GM19193 (cell line): ENCODE data around the gene FPGS.

ENCODE experiments used
- POLR2A ChIP-seq: IDR thresholded peaks from 4 replicates; pipeline ENCODE4 v1.6.1; 2011; ENCODE audit not compliant: insufficient read depth, insufficient read length; ENCODE audit errors: extremely low read depth

Gene FPGS

GRCh38 chr9:127802576-127803443, at the start of gene FPGS:
Gene FPGS, plus strand, starts transcription at chr9:127802882. Its CDS starts 43 bp downstream, at chr9:127802925.
- TF ChIP-seq POLR2A: peak; percentile 92

GRCh38 chr9:127753148-127753547, 49.5 kb upstream of the FPGS start:
- TF ChIP-seq POLR2A: no peak

- TF ChIP-seq POLR2A: no peak
Measured at GRCh38 chr9:127753622-127754021, 49.1 kb upstream of the FPGS start.

- no peak for TF ChIP-seq POLR2A
Measured at GRCh38 chr9:127754099-127755060, 48.3 kb upstream of the FPGS start.

GRCh38 chr9:127755061-127756060, 47.3 kb upstream of the FPGS start:
- no peak for TF ChIP-seq POLR2A

- TF ChIP-seq POLR2A: no peak
Measured at GRCh38 chr9:127756233-127756632, 46.4 kb upstream of the FPGS start.

- TF ChIP-seq POLR2A: no peak
Measured at GRCh38 chr9:127758843-127759242, 43.8 kb upstream of the FPGS start.

- no peak for TF ChIP-seq POLR2A
Measured at GRCh38 chr9:127761061-127761460, 41.6 kb upstream of the FPGS start.

GRCh38 chr9:127761491-127761956, 41.2 kb upstream of the FPGS start:
- no peak for TF ChIP-seq POLR2A

- no peak for TF ChIP-seq POLR2A
Measured at GRCh38 chr9:127762111-127762676, 40.5 kb upstream of the FPGS start.

GRCh38 chr9:127763918-127764384, 38.7 kb upstream of the FPGS start:
- no peak for TF ChIP-seq POLR2A

GRCh38 chr9:127765418-127765817, 37.3 kb upstream of the FPGS start:
- TF ChIP-seq POLR2A: no peak

- no peak for TF ChIP-seq POLR2A
Measured at GRCh38 chr9:127767410-127767809, 35.3 kb upstream of the FPGS start.

GRCh38 chr9:127767909-127768331, 34.8 kb upstream of the FPGS start:
- TF ChIP-seq POLR2A: no peak
